Stimulated activated CD8-positive, alpha-beta memory T cell treated with anti-CD3 and anti-CD28 coated beads, Interleukin-12 subunit alpha, Interleukin-12 subunit beta, amount 100 ng/mL, for 24 hours (primary cell): ENCODE data around the gene PPP2R5C.
"Not testable (repeated sequence)": the region's sequence is repeated elsewhere in the genome, so short reads cannot be mapped to it uniquely, and the experiment has no call there.

Source experiments
- DNase-seq: peaks from one replicate; pipeline ENCODE4 v3.0.0-alpha.2; 2020; ENCODE audit errors: extremely low read depth

PPP2R5C gene

GRCh38 chr14:101761032-101761880, at the start of gene PPP2R5C:
PPP2R5C (plus strand) TSS chr14:101761709; CDS start chr14:101761894, 185 bp downstream.
- peak; percentile 72 for DNase-seq

DNA sequence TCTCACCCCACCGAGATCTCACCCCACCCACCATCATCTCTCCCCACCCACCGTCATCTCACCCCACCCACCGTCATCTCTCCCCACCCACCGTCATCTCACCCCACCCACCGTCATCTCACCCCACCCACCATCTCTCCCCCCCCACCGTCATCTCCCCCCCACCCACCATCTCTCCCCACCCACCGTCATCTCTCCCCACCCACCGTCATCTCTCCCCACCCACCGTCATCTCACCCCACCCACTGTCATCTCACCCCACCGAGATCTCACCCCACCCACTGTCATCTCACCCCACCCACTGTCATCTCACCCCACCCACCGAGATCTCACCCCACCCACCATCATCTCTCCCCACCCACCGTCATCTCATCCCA, 49.7 kb upstream of the PPP2R5C start:
- DNase-seq: not testable (repeated sequence)

DNA sequence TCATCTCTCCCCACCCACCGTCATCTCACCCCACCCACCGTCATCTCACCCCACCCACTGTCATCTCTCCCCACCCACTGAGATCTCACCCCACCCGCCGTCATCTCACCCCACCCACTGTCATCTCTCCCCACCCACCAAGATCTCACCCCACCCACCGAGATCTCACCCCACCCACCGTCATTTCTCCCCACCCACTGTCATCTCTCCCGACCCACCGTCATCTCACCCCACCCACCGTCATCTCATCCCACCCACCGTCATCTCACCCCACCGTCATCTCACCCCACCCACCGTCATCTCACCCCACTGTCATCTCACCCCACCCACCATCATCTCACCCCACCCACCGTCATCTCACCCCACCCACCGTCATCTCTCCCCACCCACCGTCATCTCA, 49.2 kb upstream of the PPP2R5C start:
- not testable (repeated sequence) for DNase-seq

- not testable (repeated sequence) for DNase-seq
Measured at GRCh38 chr14:101713091-101713490, 48.4 kb upstream of the PPP2R5C start.

DNA sequence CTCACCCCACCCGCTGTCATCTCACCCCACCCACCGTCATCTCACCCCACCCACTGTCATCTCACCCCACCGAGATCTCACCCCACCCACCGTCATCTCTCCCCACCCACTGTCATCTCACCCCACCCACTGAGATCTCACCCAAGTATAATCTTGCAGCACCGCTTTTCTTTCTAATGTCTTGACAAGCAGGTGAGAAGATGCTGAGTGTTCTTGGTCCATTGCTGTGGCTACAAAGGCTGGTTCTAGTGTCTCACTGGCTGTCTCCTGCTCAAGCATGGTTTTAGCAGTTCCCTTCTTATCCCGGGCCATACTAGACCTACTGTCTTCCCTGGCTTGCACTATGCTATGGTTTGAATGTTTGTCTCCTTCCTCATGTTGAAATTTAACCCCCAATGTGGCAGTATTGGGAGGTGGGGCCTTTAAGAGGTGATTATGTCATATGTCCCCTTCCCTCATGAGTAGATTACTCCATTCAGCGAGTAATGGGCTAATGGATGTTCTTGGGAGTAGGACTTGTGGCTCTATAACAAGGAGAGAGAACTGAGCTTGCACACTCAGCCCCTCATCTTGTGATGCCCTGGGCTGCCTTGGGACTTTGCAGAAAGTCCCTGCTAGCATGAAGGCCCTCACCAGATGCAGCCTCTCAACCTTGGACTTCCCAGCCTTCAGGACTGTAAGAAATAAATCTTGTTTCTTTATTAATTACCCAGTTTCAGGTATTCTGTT, 47.7 kb upstream of the PPP2R5C start:
- DNase-seq: no peak

DNA sequence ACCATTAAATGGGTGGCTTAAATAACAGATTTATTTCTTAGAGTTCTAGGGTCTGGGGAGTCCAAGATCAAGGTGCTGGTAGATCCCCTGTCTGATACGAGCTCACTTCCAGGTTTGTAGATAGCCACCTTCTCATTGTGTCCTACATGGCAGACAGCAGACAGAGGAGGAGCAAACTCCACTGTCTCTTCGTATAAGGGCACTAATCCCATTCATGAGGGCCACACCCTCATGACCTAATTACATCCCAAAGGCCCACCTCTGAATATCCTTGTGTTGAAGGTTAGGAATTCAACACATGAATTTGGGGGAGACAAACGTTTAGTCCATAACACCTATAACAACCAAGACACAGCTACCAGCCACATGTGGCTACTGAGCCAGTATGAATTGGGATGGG, 47.1 kb upstream of the PPP2R5C start:
- DNase-seq: no peak

GRCh38 chr14:101715210-101716076, 46.1 kb upstream of the PPP2R5C start:
- no peak for DNase-seq

- no peak for DNase-seq
Measured at GRCh38 chr14:101716077-101716950, 45.2 kb upstream of the PPP2R5C start.

DNA sequence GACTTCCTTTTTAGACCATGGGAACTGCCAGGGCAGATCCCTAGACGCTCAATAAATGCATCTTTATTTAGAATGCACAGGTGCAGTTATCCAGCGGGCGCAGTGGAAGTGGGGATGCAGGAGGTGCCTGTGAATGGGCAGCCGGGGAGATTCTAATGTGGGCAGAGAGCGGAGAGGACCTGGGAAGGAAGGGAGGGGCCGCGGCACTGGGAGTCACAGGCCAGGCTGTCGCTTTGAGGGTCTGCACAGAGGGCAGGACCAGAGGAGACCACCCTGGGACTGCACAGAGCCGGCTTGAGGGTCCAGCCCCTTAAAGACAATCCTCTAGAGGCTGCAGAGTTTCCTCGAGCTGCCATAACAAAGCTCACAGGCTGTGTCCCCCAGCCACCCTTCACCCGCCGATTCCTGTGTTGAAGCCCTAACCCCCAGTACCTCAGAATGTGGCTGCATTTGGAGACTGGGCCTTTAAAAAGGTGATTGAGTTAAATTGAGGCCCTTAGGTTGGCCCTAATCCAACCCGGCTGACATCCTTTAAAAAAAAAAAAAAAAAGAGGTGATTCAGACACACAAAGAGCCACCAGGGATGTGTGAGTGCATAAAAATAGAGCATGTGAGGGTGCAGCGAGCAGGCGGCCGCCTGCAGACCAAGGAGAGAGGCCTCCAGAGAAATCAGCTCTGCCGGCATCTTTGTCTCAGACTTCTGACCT, 44.4 kb upstream of the PPP2R5C start:
- no peak for DNase-seq

DNA sequence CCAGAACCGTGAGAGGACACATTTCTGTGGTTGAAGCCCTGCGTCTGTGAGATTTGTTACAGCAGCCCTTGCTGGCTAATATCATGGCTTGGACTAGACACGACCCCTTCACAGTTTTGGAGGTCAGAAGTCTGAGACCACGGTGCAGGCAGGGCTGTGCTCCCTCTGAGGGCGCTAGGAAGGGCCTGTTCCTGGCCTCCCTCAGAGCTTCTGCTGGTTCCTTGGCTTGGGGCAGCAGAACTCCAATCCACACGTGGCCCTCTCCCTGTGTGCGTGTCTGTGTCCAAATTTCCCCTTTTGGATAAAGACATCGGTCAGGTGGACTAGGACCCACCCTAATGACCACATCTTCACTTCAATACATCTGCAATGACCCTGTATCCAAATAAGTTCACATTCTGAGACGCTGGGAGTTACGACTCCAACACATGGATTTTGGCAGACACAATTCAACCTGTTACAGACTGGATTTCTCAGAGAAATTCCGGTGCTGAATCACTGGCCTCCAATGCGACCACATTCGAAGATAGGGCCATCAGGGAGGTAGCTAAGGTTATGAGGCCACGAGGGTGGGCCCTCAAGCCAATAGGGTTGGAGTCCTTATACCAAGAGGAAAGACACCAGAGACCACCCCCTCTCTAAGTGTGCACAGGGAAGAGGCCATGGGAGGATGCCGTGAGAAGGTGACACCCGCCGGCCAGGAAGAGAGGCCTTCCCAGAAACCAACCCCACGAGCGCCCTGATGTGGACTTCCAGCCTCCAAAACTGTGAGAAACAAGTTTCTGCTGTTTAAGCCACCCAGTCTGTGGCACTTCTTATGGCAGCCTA, 43.6 kb upstream of the PPP2R5C start:
- no peak for DNase-seq

DNA sequence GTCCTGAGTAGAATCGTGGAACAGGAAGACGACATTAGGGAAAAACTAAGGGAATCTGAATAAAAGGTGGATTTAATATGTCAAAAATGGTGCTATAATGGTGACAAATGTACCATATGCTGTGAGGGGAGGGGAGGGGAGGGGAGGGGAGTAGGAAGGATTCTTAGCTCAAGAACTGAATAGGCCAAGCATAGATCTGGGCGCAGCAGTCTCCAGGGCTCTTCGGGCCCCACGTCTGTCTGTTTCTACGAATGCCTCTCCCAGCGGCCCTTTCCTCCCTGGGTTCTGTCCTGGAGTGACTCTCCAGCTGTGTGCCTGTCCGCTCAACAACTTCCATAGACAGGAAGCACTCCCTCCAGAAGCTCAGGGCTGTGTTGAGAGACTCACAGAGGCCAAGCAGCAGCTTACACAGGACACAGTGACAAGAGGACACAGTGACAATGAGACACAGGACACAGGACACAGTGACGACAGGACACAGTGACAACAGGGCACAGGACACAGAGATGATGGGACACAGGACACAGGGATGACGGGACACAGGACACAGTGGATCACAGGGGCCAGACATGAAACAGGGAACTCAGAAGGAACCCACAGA, 42.4 kb upstream of the PPP2R5C start:
- no peak for DNase-seq

- no peak for DNase-seq
Measured at GRCh38 chr14:101719708-101720107, 41.8 kb upstream of the PPP2R5C start.

DNA sequence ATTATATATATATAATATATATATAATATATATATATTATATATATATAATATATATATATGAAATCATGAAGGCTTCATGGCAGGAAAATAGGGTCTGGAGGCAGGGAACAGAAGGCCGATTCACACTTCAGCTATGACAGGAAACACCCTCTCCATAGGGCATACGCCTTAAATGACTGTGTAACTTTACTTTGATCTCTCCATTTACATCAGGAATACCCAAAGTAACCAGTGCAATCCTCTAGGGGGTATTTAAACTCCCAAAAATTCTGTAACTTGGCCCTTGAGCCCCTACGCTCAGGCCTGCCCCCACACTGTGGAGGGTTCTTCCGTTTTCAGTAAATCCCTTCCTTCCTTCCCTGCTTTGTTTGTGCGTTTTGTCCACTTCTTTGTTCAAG, 40.4 kb upstream of the PPP2R5C start:
- no peak for DNase-seq

DNA sequence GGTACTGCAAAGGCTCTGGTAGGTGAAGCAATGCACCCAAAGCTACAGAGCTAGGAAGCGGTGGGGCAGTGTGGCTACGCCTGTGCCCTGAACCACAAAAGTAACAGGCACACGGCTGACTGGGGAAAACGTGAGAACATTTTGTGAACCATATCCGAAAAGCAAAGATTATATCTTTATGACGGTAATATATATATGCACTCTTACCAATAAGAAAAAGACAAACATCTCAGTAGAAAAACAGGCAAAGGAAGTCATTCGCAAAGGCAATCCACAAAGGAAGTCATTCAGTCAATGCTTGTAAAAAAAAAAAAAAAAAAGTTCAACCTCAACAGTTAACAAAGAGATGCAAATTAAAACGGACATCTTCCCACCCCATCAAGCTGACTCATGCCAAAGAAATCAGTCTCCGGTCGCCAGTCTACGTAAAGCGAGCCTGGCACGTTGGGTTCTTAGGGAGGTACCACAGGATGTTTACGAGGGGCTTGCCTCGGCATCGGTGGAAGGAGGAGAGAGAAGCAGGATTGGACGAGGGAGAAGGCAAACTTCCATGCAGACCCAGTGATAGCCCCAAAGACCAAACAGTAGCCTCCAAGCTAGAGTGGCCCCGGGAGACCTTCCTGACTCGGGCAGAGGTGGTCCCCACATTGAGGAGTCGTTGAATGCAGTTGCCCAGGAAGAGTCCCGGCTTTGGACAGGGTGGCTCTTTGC, 39.4 kb upstream of the PPP2R5C start:
- DNase-seq: no peak

DNA sequence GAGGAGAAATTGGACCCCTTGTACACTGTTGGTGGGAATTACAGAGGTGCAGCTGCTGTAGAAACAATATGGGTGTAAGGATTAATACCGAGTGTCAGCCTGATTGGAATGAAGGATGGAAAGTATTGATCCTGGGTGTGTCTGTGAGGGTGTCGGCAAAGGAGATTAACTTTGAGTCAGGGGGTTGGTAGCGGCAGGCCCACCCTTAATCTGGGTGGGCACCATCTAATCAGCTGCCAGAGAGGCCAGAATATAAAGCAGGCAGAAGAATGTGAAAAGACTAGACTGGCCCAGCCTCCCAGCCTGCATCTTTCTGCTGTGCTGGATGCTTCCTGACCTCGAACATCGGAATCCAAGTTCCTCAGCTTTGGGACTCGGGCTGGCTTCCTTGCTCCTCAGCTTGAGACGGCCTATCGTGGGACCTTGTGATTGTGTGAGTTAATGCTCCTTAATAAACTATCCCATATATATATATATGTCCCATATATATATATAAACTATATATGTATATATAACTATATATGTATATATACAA, 38.4 kb upstream of the PPP2R5C start:
- DNase-seq: no peak

DNA sequence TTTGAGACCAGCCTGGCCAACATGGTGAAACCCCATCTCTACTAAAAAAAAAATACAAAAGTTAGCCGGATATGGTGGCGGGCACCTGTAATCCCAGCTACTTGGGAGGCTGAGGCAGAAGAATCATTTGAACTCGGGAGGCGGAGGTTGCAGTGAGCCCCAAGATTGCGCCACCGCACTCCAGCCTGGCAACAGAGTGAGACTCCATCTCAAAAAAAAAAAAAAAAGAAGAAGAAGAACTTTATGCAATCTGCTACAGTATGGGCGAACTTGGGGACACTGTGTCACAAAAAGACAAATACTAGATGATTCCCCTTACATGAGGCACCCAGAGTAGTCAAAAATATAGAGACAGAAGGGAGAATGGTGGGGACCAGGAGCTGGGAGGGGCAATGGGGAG, 35.9 kb upstream of the PPP2R5C start:
- DNase-seq: not testable (repeated sequence)

DNA sequence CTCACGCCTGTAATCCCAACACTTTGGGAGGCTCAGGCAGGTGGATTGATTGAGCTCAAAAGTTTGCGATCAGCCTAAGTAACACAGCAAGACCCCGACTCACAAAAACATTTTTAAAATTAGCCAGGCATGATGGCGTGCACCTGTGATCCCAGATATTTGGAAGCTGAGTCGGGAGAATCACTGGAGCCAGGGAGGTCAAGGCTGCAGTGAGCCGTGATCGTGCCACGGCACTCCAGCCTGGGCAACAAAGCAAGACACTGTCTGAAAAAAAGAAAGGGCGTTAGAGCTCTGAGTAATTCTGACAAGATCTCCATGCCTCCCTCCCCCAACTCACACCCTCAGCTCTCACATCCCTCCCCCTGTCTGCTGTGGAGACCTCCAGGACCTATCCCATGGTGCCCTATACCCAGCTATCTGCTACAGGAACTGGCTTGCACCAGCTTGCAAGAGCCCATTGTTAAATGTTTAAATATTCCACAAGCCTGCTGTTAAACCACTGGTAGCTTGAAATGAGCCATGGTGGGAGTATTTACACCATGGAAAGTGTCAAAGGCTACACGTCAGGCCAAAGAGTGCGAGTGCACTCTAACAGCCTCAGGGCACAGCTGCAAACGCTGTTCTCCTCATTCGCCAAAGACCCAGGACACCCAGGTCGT, 35.1 kb upstream of the PPP2R5C start:
- no peak for DNase-seq

DNA sequence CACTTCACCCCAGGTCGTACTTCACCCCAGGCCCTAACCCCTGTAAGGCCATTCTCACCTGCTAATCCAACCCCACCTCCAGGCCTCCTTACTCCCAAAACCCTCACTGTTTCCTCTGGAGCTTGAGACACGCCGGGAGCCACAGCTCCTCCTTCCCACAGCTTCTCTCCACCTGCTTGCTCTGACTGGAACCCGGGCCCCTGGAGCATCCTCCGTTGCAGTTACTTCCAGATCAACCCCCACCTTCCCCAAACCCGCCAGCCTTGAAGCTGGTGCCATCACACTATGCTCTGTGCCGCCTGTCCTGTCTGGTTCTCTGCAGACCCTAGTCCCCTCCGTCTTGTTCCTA, 34.6 kb upstream of the PPP2R5C start:
- DNase-seq: no peak
